ENCODE data around the gene ARMC3.

The ARMC3 gene

GRCh38 chr10:23073527-23073926, 145.7 kb downstream of the ARMC3 start:
- no peak for TF ChIP-seq CTCF (IDR thresholded peaks at IDR 0.05; ENCODE audit: poor library complexity, severe bottlenecking)
- Histone ChIP-seq H3K9me3 (ENCODE audit: severe bottlenecking) (no peaks in the 10 kb centered on the region), H3K36me3 (ENCODE audit: low read depth) (no peaks in the 10 kb centered on the region), H3K27ac (ENCODE audit: poor library complexity, severe bottlenecking) (no peak overlapping the region), H3K4me1 (ENCODE audit: insufficient read depth, poor library complexity, severe bottlenecking) (no peaks in the 10 kb centered on the region), H3K4me3 (ENCODE audit: severe bottlenecking) (no peak overlapping the region), H3K27me3 (ENCODE audit: insufficient read depth, poor library complexity, severe bottlenecking) (no peaks in the 10 kb centered on the region)
- ATAC-seq (ENCODE audit: low read depth) = peak; percentile 42; the same call in 2 of the 3 replicates
- DNase-seq (ENCODE audit: low spot score) = no peak

- ATAC-seq (ENCODE audit: low read depth) = no peak
- no peak for TF ChIP-seq CTCF (IDR thresholded peaks at IDR 0.05; ENCODE audit: poor library complexity, severe bottlenecking)
- no peak overlapping the region for H3K4me3 ChIP-seq (ENCODE audit: severe bottlenecking)
Observed at GRCh38 chr10:23075672-23076071, 147.8 kb downstream of the ARMC3 start.

GRCh38 chr10:23078114-23078513, 150.3 kb downstream of the ARMC3 start:
- no peak overlapping the region for H3K27ac ChIP-seq (ENCODE audit: poor library complexity, severe bottlenecking)
- no peaks in the 10 kb centered on the region for H3K9me3 ChIP-seq (ENCODE audit: severe bottlenecking)
- no peak overlapping the region for H3K4me3 ChIP-seq (ENCODE audit: severe bottlenecking)
- H3K4me1 ChIP-seq (ENCODE audit: insufficient read depth, poor library complexity, severe bottlenecking) = peaks cover 4% of the 10 kb centered on the region
- no peak for TF ChIP-seq CTCF (IDR thresholded peaks at IDR 0.05; ENCODE audit: poor library complexity, severe bottlenecking)
- ATAC-seq (ENCODE audit: low read depth) (no peak), DNase-seq (ENCODE audit: low spot score) (no peak)
- H3K27me3 ChIP-seq (ENCODE audit: insufficient read depth, poor library complexity, severe bottlenecking) = no peaks in the 10 kb centered on the region
- H3K36me3 ChIP-seq (ENCODE audit: low read depth) = no peaks in the 10 kb centered on the region

More at GRCh38 chr10:23075672-23076071, 147.8 kb downstream of the ARMC3 start:
- DNase-seq (ENCODE audit: low spot score) = no peak
- no peak overlapping the region for H3K27ac ChIP-seq (ENCODE audit: poor library complexity, severe bottlenecking)
- H3K9me3 ChIP-seq (ENCODE audit: severe bottlenecking) = no peaks in the 10 kb centered on the region
- no peaks in the 10 kb centered on the region for H3K4me1 ChIP-seq (ENCODE audit: insufficient read depth, poor library complexity, severe bottlenecking)
- no peaks in the 10 kb centered on the region for H3K36me3 ChIP-seq (ENCODE audit: low read depth)
- no peaks in the 10 kb centered on the region for H3K27me3 ChIP-seq (ENCODE audit: insufficient read depth, poor library complexity, severe bottlenecking)

GRCh38 chr10:23079700-23080099, 151.8 kb downstream of the ARMC3 start:
- no peak for DNase-seq (ENCODE audit: low spot score)
- no peak overlapping the region for H3K27ac ChIP-seq (ENCODE audit: poor library complexity, severe bottlenecking)

More at GRCh38 chr10:23079700-23080099, 151.8 kb downstream of the ARMC3 start:
- Histone ChIP-seq H3K4me1 (ENCODE audit: insufficient read depth, poor library complexity, severe bottlenecking) (peaks cover 4% of the 10 kb centered on the region), H3K36me3 (ENCODE audit: low read depth) (no peaks in the 10 kb centered on the region), H3K27me3 (ENCODE audit: insufficient read depth, poor library complexity, severe bottlenecking) (no peaks in the 10 kb centered on the region), H3K4me3 (ENCODE audit: severe bottlenecking) (no peak overlapping the region), H3K9me3 (ENCODE audit: severe bottlenecking) (no peaks in the 10 kb centered on the region)
- no peak for ATAC-seq (ENCODE audit: low read depth)
- TF ChIP-seq CTCF (IDR thresholded peaks at IDR 0.05; ENCODE audit: poor library complexity, severe bottlenecking) = no peak
